ENCODE results near the gene OR5K1.

DNA sequence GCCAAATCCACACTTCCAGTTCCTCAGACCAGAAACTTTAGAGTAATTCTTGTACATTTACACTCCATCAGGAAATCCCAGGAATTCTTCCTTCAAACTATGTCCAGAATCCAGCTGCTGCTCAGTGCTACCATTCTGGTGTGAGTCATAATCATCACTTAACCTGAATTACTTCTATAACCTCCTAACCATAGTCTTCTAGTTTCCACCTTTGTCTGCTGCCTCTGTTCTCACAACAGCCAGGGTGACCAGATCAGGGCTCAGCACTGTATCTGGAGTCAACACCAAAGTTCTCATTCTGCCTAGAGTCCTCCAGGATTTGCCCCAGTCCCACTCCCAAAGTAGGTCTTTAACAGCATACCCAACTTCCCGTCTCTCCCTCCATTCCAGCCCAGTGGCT lies 56.4 kb downstream of the OR5K1 start:
- TF ChIP-seq, protein P1, sequence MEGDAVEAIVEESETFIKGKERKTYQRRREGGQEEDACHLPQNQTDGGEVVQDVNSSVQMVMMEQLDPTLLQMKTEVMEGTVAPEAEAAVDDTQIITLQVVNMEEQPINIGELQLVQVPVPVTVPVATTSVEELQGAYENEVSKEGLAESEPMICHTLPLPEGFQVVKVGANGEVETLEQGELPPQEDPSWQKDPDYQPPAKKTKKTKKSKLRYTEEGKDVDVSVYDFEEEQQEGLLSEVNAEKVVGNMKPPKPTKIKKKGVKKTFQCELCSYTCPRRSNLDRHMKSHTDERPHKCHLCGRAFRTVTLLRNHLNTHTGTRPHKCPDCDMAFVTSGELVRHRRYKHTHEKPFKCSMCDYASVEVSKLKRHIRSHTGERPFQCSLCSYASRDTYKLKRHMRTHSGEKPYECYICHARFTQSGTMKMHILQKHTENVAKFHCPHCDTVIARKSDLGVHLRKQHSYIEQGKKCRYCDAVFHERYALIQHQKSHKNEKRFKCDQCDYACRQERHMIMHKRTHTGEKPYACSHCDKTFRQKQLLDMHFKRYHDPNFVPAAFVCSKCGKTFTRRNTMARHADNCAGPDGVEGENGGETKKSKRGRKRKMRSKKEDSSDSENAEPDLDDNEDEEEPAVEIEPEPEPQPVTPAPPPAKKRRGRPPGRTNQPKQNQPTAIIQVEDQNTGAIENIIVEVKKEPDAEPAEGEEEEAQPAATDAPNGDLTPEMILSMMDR (conservative IDR thresholded peaks at IDR 0.05 in 1 of 2, IDR thresholded peaks at IDR 0.05 in 1 of 2; ENCODE audit: low read depth in 1 of 2, low read length in 2 of 2), result no peak
- TF ChIP-seq EZH2 (IDR thresholded peaks at IDR 0.05; ENCODE audit: low read length, missing control alignments), result no peak
